Gastroesophageal sphincter (tissue), 3 donors: ENCODE measurements around the gene RPAP3.
"Not testable (repeated sequence)": the region's sequence is repeated elsewhere in the genome, so short reads cannot be mapped to it uniquely, and the experiment has no call there.

ENCODE experiments used
- CTCF ChIP-seq, 4 experiments: fragments of 200-600 bp in 2 of 4; fragments of 450-650 bp in 2 of 4; sonication (generic) in 1 of 4; IDR thresholded peaks; one replicate each; pipeline ENCODE4 v1.5.1; 2017 to 2019; ENCODE audit warnings: antibody characterized with exemption in 4 of 4, mild to moderate bottlenecking in 2 of 4, moderate library complexity in 2 of 4
- EP300 ChIP-seq: sonication (generic); formaldehyde crosslinking; IDR thresholded peaks from one replicate; pipeline ENCODE4 v1.6.1; 2017; ENCODE audit warnings: antibody characterized with exemption, mild to moderate bottlenecking
- POLR2A ChIP-seq, 2 donors: fragments of 450-650 bp; IDR thresholded peaks; one replicate each; pipeline ENCODE4 v1.6.1; 2017; ENCODE audit warnings: antibody characterized with exemption in 2 of 2, mild to moderate bottlenecking in 2 of 2, moderate library complexity in 1 of 2
- POLR2AphosphoS5 ChIP-seq: sonication (generic); formaldehyde crosslinking; IDR thresholded peaks from one replicate; pipeline ENCODE4 v1.6.1; 2017; ENCODE audit warnings: antibody characterized with exemption

DNA sequence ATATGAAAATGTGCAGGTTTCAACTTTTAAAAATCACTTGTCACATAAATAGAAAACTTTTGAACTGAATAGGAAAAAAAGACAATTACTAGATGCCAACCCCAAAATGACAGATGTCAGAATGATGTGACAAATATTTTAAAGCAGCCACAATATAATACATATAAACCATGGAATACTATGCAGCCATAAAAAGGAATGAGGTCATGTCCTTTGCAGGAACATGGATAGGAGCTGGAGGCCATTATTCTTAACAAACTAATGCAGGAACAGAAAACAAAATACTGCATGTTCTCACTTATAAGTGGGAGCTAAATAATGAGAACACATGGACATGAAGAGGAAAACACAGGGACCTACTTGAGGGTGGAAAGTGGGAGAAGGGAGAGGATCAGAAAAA lies 70.1 kb downstream of the RPAP3 start:
- TF ChIP-seq POLR2A (IDR thresholded peaks at IDR 0.05); CTCF (IDR thresholded peaks at IDR 0.05); POLR2AphosphoS5; EP300: not testable (repeated sequence)
